Sigmoid colon (tissue), 7 donors: Measurements from ENCODE around the gene ZNF646. TPM values are rescaled to one million over a fixed set of nuclear protein-coding genes. Genes with fewer than 3 reads are reported as not detected.

Experiments
- DNase-seq: peaks from one replicate; pipeline ENCODE4 v3.0.0-alpha.2; 2019
- H3K27ac ChIP-seq, 4 donors: fragments of 200-600 bp; sonication (generic); one replicate each; pipeline ENCODE4 v1.5.1; 2016 to 2019; ENCODE audit warnings: mild to moderate bottlenecking in 1 of 4
- H3K27me3 ChIP-seq, 3 donors: fragments of 200-600 bp; sonication (generic); one replicate each; pipeline ENCODE4 v1.5.1; 2019; ENCODE audit warnings: mild to moderate bottlenecking in 1 of 3
- H3K36me3 ChIP-seq, 4 donors: fragments of 200-600 bp; sonication (generic); one replicate each; pipeline ENCODE4 v1.5.1; 2016 to 2019
- H3K4me1 ChIP-seq, 4 donors: fragments of 200-600 bp; sonication (generic); one replicate each; pipeline ENCODE4 v1.5.1; 2017 to 2019
- H3K4me3 ChIP-seq, 4 donors: fragments of 200-600 bp; sonication (generic); one replicate each; pipeline ENCODE4 v1.5.1; 2017 to 2019; ENCODE audit warnings: mild to moderate bottlenecking in 2 of 4, moderate library complexity in 1 of 4
- H3K9me3 ChIP-seq, 4 donors: fragments of 200-600 bp in 3 of 4; sonication (generic) in 3 of 4; one replicate each; pipeline versions ENCODE4 v1.5.1 to v1.6.1; 2013 to 2019
- CTCF ChIP-seq, 4 experiments: fragments of 450-650 bp in 3 of 4; fragments of 200-600 bp in 1 of 4; IDR thresholded peaks; one replicate each; pipeline ENCODE4 v1.5.1; 2016 to 2019; ENCODE audit warnings: antibody characterized with exemption in 4 of 4, mild to moderate bottlenecking in 3 of 4, moderate library complexity in 2 of 4
- EP300 ChIP-seq, 4 donors: sonication (generic); formaldehyde crosslinking; IDR thresholded peaks; one replicate each; pipeline ENCODE4 v1.6.1; 2017; ENCODE audit warnings: antibody characterized with exemption in 4 of 4
- POLR2A ChIP-seq, 2 donors: fragments of 450-650 bp; IDR thresholded peaks; one replicate each; pipeline ENCODE4 v1.6.1; 2016; ENCODE audit warnings: antibody characterized with exemption in 2 of 2, mild to moderate bottlenecking in 2 of 2, moderate library complexity in 2 of 2
- POLR2AphosphoS5 ChIP-seq, 4 donors: sonication (generic); formaldehyde crosslinking; IDR thresholded peaks; one replicate each; pipeline ENCODE4 v1.6.1; 2017; ENCODE audit warnings: antibody characterized with exemption in 4 of 4
- WGBS, 2 donors: extraction: QIAGEN DNeasy Blood & Tissue Kit; methylation state at CpG; one replicate each; pipeline ENCODE4 v1.1.7; 2013; 5-methylcytosine and 5-hydroxymethylcytosine counted together
- intact Hi-C: fragments of 100-400 bp; cut with DNase I; formaldehyde crosslinking; loops from one replicate; pipeline ENCODE4 v1.15.1; 2023
- polyA plus RNA-seq, 3 donors: library from polyadenylated mRNA; stranded (reverse); fragments of 200-250 nt; gene quantifications; one replicate each; pipeline ENCODE4 v1.2.3, GENCODE V29; 2013
- total RNA-seq, 4 donors: library from RNA; depleted of rRNA; stranded (reverse); fragments of >200 nt; gene quantifications; one replicate each; pipeline ENCODE4 v1.1.0, GENCODE V29; 2016
- donor health status: healthy with polysubstance abuse.
- donor health status: Bipolar disorder and iron deficiency.
- donor health status: healthy.

Gene ZNF646
- total and polyA plus RNA-seq, 7 donors = 1.8 to 15.0 (median 8.3) TPM

DNA sequence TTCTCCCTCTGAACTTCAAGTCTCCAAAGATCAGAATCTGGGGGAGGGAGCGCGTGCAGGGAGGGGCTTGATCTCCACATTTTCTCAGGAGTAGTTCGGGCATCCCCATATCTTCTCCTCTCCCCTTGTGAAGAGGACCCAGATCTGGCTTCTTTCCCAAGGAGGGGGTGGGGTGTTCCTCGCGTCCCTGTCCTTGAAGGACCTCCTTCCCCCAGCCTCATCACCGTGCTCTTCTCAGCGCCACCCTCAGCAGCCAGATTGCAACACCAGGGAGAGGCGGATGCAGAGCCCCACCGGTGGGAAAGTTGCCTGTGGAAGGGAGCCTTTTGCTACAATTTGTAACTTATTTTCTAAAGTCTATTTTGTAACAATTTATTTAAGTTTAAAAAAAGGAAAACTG, 8.9 kb downstream of the ZNF646 start:
- intact Hi-C loops = no loop called here
- Histone ChIP-seq H3K27me3 (no peaks in the 10 kb centered on the region), H3K4me3 (no peak overlapping the region), H3K9me3 (no peaks in the 10 kb centered on the region), H3K4me1 (no peaks in the 10 kb centered on the region), H3K36me3 (peaks cover 34 to 93% (median 39%) of the 10 kb centered on the region in 4 donors), H3K27ac (no peak overlapping the region)
- TF ChIP-seq CTCF (IDR thresholded peaks at IDR 0.05) (no peak), POLR2AphosphoS5 (IDR thresholded peaks at IDR 0.05) (no peak), POLR2A (IDR thresholded peaks at IDR 0.05) (no peak), EP300 (IDR thresholded peaks at IDR 0.05) (no peak)
- DNase-seq = peak; percentile 62
- WGBS, 2 donors = 84 to 86% methylated on average over 9 of the region's 9 CpGs

GRCh38 chr16:31083556-31083955, 9.3 kb downstream of the ZNF646 start:
- TF ChIP-seq EP300 (IDR thresholded peaks at IDR 0.05) = no peak
- no peak for TF ChIP-seq POLR2A (IDR thresholded peaks at IDR 0.05)
- no peak for TF ChIP-seq CTCF (IDR thresholded peaks at IDR 0.05)
- no peak for TF ChIP-seq POLR2AphosphoS5 (IDR thresholded peaks at IDR 0.05)
- Histone ChIP-seq H3K9me3 (no peaks in the 10 kb centered on the region), H3K36me3 (peaks cover 29 to 92% (median 34%) of the 10 kb centered on the region in 4 donors), H3K27ac (no peak overlapping the region), H3K4me1 (no peaks in the 10 kb centered on the region), H3K27me3 (no peaks in the 10 kb centered on the region), H3K4me3 (no peak overlapping the region)
- WGBS, 2 donors = 71 to 74% methylated on average over 5 of the region's 5 CpGs
- DNase-seq = no peak
- intact Hi-C loops = no loop called here

- intact Hi-C loops = no loop called here
- DNase-seq = peak; percentile 55
- Histone ChIP-seq H3K27me3 (no peaks in the 10 kb centered on the region), H3K36me3 (peaks cover 25 to 88% (median 32%) of the 10 kb centered on the region in 4 donors), H3K9me3 (no peaks in the 10 kb centered on the region), H3K4me3 (no peak overlapping the region), H3K27ac (no peak overlapping the region), H3K4me1 (no peaks in the 10 kb centered on the region)
- 91% methylated on average over 13 of the region's 13 CpGs for WGBS, 2 donors
- no peak for TF ChIP-seq POLR2AphosphoS5 (IDR thresholded peaks at IDR 0.05)
- no peak for TF ChIP-seq EP300 (IDR thresholded peaks at IDR 0.05)
- no peak for TF ChIP-seq POLR2A (IDR thresholded peaks at IDR 0.05)
- TF ChIP-seq CTCF (IDR thresholded peaks at IDR 0.05) = no peak
Measured at GRCh38 chr16:31083981-31084380, 9.8 kb downstream of the ZNF646 start.

- Histone ChIP-seq H3K9me3 (no peaks in the 10 kb centered on the region), H3K27me3 (no peaks in the 10 kb centered on the region), H3K27ac (no peak overlapping the region), H3K4me3 (no peak overlapping the region), H3K36me3 (peaks cover 18 to 86% (median 27%) of the 10 kb centered on the region in 4 donors), H3K4me1 (no peaks in the 10 kb centered on the region)
- peak; percentile 61 for DNase-seq
- WGBS, 2 donors = 90 to 93% methylated on average over 16 of the region's 16 CpGs
- intact Hi-C loops = no loop called here
- TF ChIP-seq POLR2A (IDR thresholded peaks at IDR 0.05) (no peak), EP300 (IDR thresholded peaks at IDR 0.05) (no peak), CTCF (IDR thresholded peaks at IDR 0.05) (no peak), POLR2AphosphoS5 (IDR thresholded peaks at IDR 0.05) (no peak)
Measured at GRCh38 chr16:31084584-31085302, 10.5 kb downstream of the ZNF646 start.
